ENCODE measurements around the gene CCT2. TPM values are rescaled to one million over a fixed set of nuclear protein-coding genes. Genes with fewer than 3 reads are reported as not detected.

Gene CCT2
- total and polyA plus RNA-seq, 2 of the 8 experiments (the other 6 are each of a cell fraction or from before 2014, with no cell fraction given) = 244 to 419 TPM

DNA sequence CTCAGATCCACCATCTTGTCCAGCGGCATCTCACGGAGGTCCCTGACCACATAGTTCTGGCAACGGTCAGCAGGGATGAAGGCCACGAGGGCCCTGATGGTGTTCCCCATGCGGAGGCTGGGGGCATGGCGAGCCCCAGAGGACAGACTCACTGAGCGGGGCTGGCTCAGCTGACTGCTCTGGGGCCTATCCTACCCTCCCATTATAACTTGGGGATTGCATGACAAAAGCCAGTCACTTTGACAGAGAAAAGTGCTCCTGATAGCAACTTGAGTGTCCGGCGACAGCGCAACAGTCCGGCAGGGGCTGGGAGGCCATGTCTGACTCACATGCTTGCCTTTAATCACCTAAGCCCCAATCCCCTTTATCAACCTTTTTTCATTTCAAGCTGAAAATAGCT lies 25.5 kb downstream of the CCT2 start, which contains the start of gene LRRC10:
LRRC10 (minus strand) TSS at position 179 of the 400 bp plus-strand sequence; CDS start at position 110, 69 bp downstream.
- H3K9ac ChIP-seq (replicated peaks in 1 of 4; ENCODE audit: extremely low read depth in 1 of 4, low read depth in 3 of 4, low read length in 3 of 4) = no peak within 1 kb of the TSS
- no peaks in the 10 kb centered on the region for H3K9me3 ChIP-seq (ENCODE audit: insufficient read depth in 2 of 2, low read depth in 1 of 2, low read length in 1 of 2)
- no peak within 1 kb of the TSS for H2AK5ac ChIP-seq (ENCODE audit: low read depth, low read length)
- H3K27ac ChIP-seq (ENCODE audit: low read depth, low read length) = no peak within 1 kb of the TSS
- H3K4me1 ChIP-seq (replicated peaks in 1 of 4; ENCODE audit: control insufficient read depth in 3 of 4, insufficient read depth in 4 of 4, low read length in 3 of 4) = no peaks in the 10 kb centered on the region
- no peak within 1 kb of the TSS for H2BK20ac ChIP-seq (ENCODE audit: low read length)
- 95% methylated on average over 11 of the region's 11 CpGs; no CpG with 5 or more reads in 1 of the 2 experiments for WGBS, 2 experiments (ENCODE audit: extremely low coverage in 1 of 2, insufficient coverage in 1 of 2, insufficient read length in 1 of 2, insufficient replicate concordance in 2 of 2, low coverage in 1 of 2, low lambda C conversion rate in 2 of 2, missing lambda C conversion rate in 1 of 2)
- H2BK5ac ChIP-seq (ENCODE audit: low read depth, low read length) = no peak within 1 kb of the TSS
- no peak within 1 kb of the TSS for H3K56ac ChIP-seq (replicated peaks; ENCODE audit: insufficient read length, low read depth, low read length)
- H2BK15ac ChIP-seq (ENCODE audit: low read length) = 0 out of 2 replicates have a peak within 1 kb of the TSS, but pooled peaks have one; percentile 47
- no peak within 1 kb of the TSS for H2BK12ac ChIP-seq (ENCODE audit: low read depth, low read length)
- no peaks in the 10 kb centered on the region for H3K79me1 ChIP-seq (ENCODE audit: low read depth, low read length)
- no peak within 1 kb of the TSS for H3K18ac ChIP-seq (ENCODE audit: extremely low read depth, low read length)
- H2BK120ac ChIP-seq (replicated peaks; ENCODE audit: low read depth, low read length) = no peak within 1 kb of the TSS
- H4K91ac ChIP-seq (replicated peaks; ENCODE audit: insufficient read length, low read length) = no peak within 1 kb of the TSS
- no peak for TF ChIP-seq PHF8 (conservative IDR thresholded peaks at IDR 0.05; ENCODE audit: low read depth, low read length)
- TF ChIP-seq, protein P1, sequence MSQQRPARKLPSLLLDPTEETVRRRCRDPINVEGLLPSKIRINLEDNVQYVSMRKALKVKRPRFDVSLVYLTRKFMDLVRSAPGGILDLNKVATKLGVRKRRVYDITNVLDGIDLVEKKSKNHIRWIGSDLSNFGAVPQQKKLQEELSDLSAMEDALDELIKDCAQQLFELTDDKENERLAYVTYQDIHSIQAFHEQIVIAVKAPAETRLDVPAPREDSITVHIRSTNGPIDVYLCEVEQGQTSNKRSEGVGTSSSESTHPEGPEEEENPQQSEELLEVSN (IDR thresholded peaks at IDR 0.05) = no peak
- no peak for TF ChIP-seq POLR2AphosphoS5 (IDR thresholded peaks at IDR 0.05; ENCODE audit: low read depth, low read length)
- no peak for TF ChIP-seq SUZ12 (IDR thresholded peaks at IDR 0.05; ENCODE audit: low read length)
- no peak for TF ChIP-seq CHD2 (IDR thresholded peaks at IDR 0.05; ENCODE audit: low read length)
- TF ChIP-seq ATF3 (IDR thresholded peaks at IDR 0.05; ENCODE audit: insufficient read depth, low read depth, low read length) = no peak
- TF ChIP-seq TEAD4 (IDR thresholded peaks at IDR 0.05; ENCODE audit: low read depth, low read length) = no peak
- no peak for TF ChIP-seq JUN (IDR thresholded peaks at IDR 0.05; ENCODE audit: low read depth, low read length)
- no peak for TF ChIP-seq SIRT6 (IDR thresholded peaks at IDR 0.05; ENCODE audit: low read length)
- H4K5ac ChIP-seq (ENCODE audit: insufficient read length, low read depth, low read length) = no peak within 1 kb of the TSS
- H3K4me3 ChIP-seq (ENCODE audit: extremely low read depth in 1 of 4, insufficient read depth in 2 of 4, low read depth in 3 of 4, low read length in 4 of 4) = no peak within 1 kb of the TSS
- no peak for FAIRE-seq
- H3K4ac ChIP-seq (replicated peaks; ENCODE audit: insufficient read length, low read depth, low read length) = no peak within 1 kb of the TSS
- H4K20me1 ChIP-seq (replicated peaks in 1 of 2; ENCODE audit: control insufficient read depth in 1 of 2, insufficient read depth in 2 of 2, low read length in 2 of 2) = no peaks in the 10 kb centered on the region
- ChIA-PET CTCF (ENCODE audit: partially characterized antibody) (interaction anchor here (0.6 to 1.6 kb wide), 5 partner anchors 8 to 267 kb away, joined by 3 to 5 read pairs (median 4); no protein-coding TSS in a partner anchor), POLR2A (ENCODE audit: partially characterized antibody) (interaction anchor here (1.2 kb wide), 1 partner anchor 335 kb away, joined by 3 read pairs; no protein-coding TSS in a partner anchor)
- no peaks in the 10 kb centered on the region for H3K27me3 ChIP-seq (replicated peaks in 1 of 4; ENCODE audit: control insufficient read depth in 3 of 4, extremely low read depth in 1 of 4, insufficient read depth in 3 of 4, low read length in 3 of 4)
- H3K4me2 ChIP-seq (ENCODE audit: insufficient read depth in 1 of 2, low read depth in 2 of 2, low read length in 2 of 2) = no peak within 1 kb of the TSS
- H3K23me2 ChIP-seq (ENCODE audit: low read depth, low read length) = no peaks in the 10 kb centered on the region
- H3K36me3 ChIP-seq (ENCODE audit: control insufficient read depth in 2 of 4, insufficient read depth in 4 of 4, low read length in 3 of 4) = no peaks in the 10 kb centered on the region
- H3K23ac ChIP-seq (ENCODE audit: insufficient read length) = no peak within 1 kb of the TSS
- H4K8ac ChIP-seq (ENCODE audit: extremely low read depth, insufficient read depth, low read length) = peak within 1 kb of the TSS; percentile 48; the same call in 1 of the 2 replicates
- peak within 1 kb of the TSS; percentile 15; the same call in 1 of the 2 replicates for H2AFZ ChIP-seq (ENCODE audit: low read length)
- no peaks in the 10 kb centered on the region for H3K79me2 ChIP-seq (ENCODE audit: control insufficient read depth in 1 of 2, insufficient read depth in 2 of 2, low read length in 2 of 2)
- no peak within 1 kb of the TSS for H3K14ac ChIP-seq (ENCODE audit: insufficient read length)
- no peak for DNase-seq (ENCODE audit: low read depth in 1 of 2, low spot score in 2 of 2)
